Measurements from ENCODE around the gene TSC22D3.

DNA sequence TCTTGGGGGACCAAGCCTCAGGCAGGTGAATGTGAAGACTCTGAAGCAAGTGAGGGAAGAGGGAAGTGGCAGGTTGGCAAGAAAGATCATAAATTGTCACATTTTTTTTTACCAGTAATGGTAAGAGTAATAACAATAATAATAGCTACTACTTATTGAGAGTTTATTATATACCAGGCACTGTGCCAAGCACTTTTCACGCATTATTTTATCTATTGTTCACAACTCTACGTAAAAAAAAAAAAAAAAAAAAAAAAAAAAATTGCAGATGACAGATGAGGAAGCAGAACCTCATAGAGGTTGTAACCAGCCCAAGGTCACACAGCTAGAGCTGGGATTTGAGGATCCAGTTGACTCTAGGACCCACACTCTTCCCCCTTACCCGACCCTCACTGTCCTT, 40.9 kb downstream of the TSC22D3 start:
- TF ChIP-seq, protein P1, sequence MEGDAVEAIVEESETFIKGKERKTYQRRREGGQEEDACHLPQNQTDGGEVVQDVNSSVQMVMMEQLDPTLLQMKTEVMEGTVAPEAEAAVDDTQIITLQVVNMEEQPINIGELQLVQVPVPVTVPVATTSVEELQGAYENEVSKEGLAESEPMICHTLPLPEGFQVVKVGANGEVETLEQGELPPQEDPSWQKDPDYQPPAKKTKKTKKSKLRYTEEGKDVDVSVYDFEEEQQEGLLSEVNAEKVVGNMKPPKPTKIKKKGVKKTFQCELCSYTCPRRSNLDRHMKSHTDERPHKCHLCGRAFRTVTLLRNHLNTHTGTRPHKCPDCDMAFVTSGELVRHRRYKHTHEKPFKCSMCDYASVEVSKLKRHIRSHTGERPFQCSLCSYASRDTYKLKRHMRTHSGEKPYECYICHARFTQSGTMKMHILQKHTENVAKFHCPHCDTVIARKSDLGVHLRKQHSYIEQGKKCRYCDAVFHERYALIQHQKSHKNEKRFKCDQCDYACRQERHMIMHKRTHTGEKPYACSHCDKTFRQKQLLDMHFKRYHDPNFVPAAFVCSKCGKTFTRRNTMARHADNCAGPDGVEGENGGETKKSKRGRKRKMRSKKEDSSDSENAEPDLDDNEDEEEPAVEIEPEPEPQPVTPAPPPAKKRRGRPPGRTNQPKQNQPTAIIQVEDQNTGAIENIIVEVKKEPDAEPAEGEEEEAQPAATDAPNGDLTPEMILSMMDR (conservative IDR thresholded peaks at IDR 0.05 in 1 of 2, IDR thresholded peaks at IDR 0.05 in 1 of 2; ENCODE audit: low read depth in 1 of 2, low read length in 2 of 2): no peak
- no peak for TF ChIP-seq EZH2 (IDR thresholded peaks at IDR 0.05; ENCODE audit: low read length, missing control alignments)
